ENCODE measurements around the gene VPS33B.

VPS33B gene

DNA sequence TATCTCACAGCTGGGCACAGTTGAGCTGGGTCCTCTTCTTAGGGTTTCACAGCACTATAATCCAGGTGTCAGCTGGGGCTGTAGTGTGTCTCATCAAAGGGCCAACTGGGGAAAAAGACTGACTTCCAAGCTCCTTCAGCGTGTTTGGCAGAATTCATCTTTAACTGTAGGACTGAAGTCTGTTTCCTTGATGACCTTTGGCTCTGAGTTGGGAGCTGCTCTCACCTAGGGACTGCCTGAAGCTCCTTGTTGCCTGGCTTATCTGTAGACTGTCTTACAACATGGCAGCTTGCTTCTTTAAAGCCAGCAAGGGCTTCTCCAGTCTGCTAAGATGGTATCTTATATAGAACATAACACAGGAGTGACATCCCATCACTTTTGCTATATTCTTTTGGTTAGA lies 5.3 kb upstream of the VPS33B start:
- Histone ChIP-seq H3K4me3 (ENCODE audit: low read depth, low read length) (no peak overlapping the region), H3K36me3 (ENCODE audit: control insufficient read depth in 2 of 2, insufficient read depth in 1 of 2, low read length in 2 of 2) (no peaks in the 10 kb centered on the region), H3K27ac (ENCODE audit: extremely low read depth, low read depth, low read length) (no peak overlapping the region), H3K4me1 (ENCODE audit: control insufficient read depth, insufficient read depth, low read length) (no peaks in the 10 kb centered on the region), H3K9me3 (ENCODE audit: control insufficient read depth, insufficient read depth, low read depth, low read length) (no peaks in the 10 kb centered on the region)
- CTCF ChIA-PET, result interaction anchor here (0.7 to 5.0 kb wide), 2 partner anchors 95 to 1598 kb away, joined by 3 to 37 read pairs; partner anchors contain the start of gene HDDC3
- TF ChIP-seq ZNF37A (tag by site-specific recombination; IDR thresholded peaks at IDR 0.05) (no peak), KLF8 (tag by site-specific recombination; IDR thresholded peaks at IDR 0.05) (no peak), SCRT1 (tag by site-specific recombination; IDR thresholded peaks at IDR 0.05; ENCODE audit: borderline replicate concordance) (no peak), ZNF560 (tag by site-specific recombination; IDR thresholded peaks at IDR 0.05; ENCODE audit: borderline replicate concordance) (no peak), ZNF433 (tag by site-specific recombination; IDR thresholded peaks at IDR 0.05; ENCODE audit: low read depth) (no peak), ZNF157 (tag by site-specific recombination; IDR thresholded peaks at IDR 0.05) (no peak), OVOL3 (tag by site-specific recombination; IDR thresholded peaks at IDR 0.05) (no peak), TCF7L2 (IDR thresholded peaks at IDR 0.05; ENCODE audit: borderline replicate concordance, low read depth, low read length) (no peak), ZNF514 (tag by site-specific recombination; IDR thresholded peaks at IDR 0.05) (no peak), ZNF221 (tag by site-specific recombination; IDR thresholded peaks at IDR 0.05; ENCODE audit: borderline replicate concordance) (no peak), ZNF175 (tag by site-specific recombination; IDR thresholded peaks at IDR 0.05) (no peak), ZFP37 (tag by site-specific recombination; IDR thresholded peaks at IDR 0.05) (no peak), ZNF248 (tag by site-specific recombination; IDR thresholded peaks at IDR 0.05) (no peak)
- TF ChIP-seq, protein P1, sequence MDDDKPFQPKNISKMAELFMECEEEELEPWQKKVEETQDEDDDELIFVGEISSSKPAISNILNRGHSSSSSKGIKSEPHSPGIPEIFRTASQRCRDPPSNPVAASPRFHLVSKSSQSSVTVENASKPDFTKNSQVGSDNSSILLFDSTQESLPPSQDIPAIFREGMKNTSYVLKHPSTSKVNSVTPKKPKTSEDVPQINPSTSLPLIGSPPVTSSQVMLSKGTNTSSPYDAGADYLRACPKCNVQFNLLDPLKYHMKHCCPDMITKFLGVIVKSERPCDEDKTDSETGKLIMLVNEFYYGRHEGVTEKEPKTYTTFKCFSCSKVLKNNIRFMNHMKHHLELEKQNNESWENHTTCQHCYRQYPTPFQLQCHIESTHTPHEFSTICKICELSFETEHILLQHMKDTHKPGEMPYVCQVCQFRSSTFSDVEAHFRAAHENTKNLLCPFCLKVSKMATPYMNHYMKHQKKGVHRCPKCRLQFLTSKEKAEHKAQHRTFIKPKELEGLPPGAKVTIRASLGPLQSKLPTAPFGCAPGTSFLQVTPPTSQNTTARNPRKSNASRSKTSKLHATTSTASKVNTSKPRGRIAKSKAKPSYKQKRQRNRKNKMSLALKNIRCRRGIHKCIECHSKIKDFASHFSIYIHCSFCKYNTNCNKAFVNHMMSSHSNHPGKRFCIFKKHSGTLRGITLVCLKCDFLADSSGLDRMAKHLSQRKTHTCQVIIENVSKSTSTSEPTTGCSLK (tag by site-specific recombination; IDR thresholded peaks at IDR 0.05), result no peak
- TF ChIP-seq, protein P2, sequence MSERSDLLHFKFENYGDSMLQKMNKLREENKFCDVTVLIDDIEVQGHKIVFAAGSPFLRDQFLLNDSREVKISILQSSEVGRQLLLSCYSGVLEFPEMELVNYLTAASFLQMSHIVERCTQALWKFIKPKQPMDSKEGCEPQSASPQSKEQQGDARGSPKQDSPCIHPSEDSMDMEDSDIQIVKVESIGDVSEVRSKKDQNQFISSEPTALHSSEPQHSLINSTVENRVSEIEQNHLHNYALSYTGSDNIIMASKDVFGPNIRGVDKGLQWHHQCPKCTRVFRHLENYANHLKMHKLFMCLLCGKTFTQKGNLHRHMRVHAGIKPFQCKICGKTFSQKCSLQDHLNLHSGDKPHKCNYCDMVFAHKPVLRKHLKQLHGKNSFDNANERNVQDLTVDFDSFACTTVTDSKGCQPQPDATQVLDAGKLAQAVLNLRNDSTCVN (tag by site-specific recombination; optimal IDR thresholded peaks at IDR 0.05), result no peak
- TF ChIP-seq, protein P3, sequence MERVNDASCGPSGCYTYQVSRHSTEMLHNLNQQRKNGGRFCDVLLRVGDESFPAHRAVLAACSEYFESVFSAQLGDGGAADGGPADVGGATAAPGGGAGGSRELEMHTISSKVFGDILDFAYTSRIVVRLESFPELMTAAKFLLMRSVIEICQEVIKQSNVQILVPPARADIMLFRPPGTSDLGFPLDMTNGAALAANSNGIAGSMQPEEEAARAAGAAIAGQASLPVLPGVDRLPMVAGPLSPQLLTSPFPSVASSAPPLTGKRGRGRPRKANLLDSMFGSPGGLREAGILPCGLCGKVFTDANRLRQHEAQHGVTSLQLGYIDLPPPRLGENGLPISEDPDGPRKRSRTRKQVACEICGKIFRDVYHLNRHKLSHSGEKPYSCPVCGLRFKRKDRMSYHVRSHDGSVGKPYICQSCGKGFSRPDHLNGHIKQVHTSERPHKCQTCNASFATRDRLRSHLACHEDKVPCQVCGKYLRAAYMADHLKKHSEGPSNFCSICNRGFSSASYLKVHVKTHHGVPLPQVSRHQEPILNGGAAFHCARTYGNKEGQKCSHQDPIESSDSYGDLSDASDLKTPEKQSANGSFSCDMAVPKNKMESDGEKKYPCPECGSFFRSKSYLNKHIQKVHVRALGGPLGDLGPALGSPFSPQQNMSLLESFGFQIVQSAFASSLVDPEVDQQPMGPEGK (tag by site-specific recombination; IDR thresholded peaks at IDR 0.05), result no peak
- POLR2A ChIA-PET, result interaction anchor here (0.8 kb wide), 1 partner anchor 71 kb away, joined by 6 read pairs; no protein-coding TSS in a partner anchor

DNA sequence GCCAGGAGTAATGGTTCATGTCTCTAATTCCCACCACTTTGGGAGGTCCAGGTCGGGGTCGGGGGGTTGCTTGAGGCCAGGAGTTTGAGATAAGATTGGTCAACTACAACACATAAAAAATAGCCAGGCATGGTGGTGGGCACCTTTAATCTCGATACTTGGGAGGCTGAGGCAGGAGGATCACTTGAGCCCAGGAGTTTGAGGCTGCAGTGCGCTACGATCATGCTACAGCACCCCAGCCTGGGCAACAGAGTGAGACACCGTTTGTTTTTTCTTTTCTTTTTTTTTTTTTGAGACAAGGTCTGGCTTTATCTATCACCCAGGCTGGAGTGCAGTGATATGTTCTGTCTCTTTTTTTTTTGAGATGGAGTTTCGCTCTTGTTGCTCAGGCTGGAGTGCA lies 1.3 kb upstream of the VPS33B start:
- ChIA-PET POLR2A (interaction anchor here (1.7 kb wide), 1 partner anchor 29 kb away, joined by 14 read pairs; the partner anchor contains the start of gene PRC1), CTCF (interaction anchor here (0.7 to 3.3 kb wide), 3 partner anchors 9 to 64 kb away, joined by 3 to 22 read pairs (median 5); no protein-coding TSS in a partner anchor)
- H3K4me1 ChIP-seq (ENCODE audit: control insufficient read depth, insufficient read depth, low read length), result peaks cover 6% of the 10 kb centered on the region; the same call in 1 of the 2 replicates
- H3K27ac ChIP-seq (ENCODE audit: extremely low read depth, low read depth, low read length), result no peak overlapping the region
- no peaks in the 10 kb centered on the region for H3K9me3 ChIP-seq (ENCODE audit: control insufficient read depth, insufficient read depth, low read depth, low read length)
- H3K36me3 ChIP-seq (ENCODE audit: control insufficient read depth in 2 of 2, insufficient read depth in 1 of 2, low read length in 2 of 2), result peaks cover 0 to 3% of the 10 kb centered on the region in 2 experiments; a peak in 1 of 3 replicates
- no peak overlapping the region for H3K4me3 ChIP-seq (ENCODE audit: low read depth, low read length)
- TF ChIP-seq KLF16 (tag by site-specific recombination; IDR thresholded peaks at IDR 0.05) (no peak), ZBTB17 (tag by site-specific recombination; IDR thresholded peaks at IDR 0.05) (no peak), ZNF121 (tag by site-specific recombination; IDR thresholded peaks at IDR 0.05) (0 out of 2 replicates have a peak, but pooled peaks have one; percentile 26), ZNF19 (tag by site-specific recombination; IDR thresholded peaks at IDR 0.05; ENCODE audit: low read depth) (no peak), ZNF274 (IDR thresholded peaks at IDR 0.05; ENCODE audit: low read length) (no peak), ZNF274 (tag by site-specific recombination; IDR thresholded peaks at IDR 0.05; ENCODE audit: borderline replicate concordance) (no peak)
